Activated CD8-positive, alpha-beta memory T cell treated with anti-CD3 and anti-CD28 coated beads, Interleukin-2, amount 10 ng/mL, durations not matched to agents 7 days and 5 days (primary cell): ENCODE data around the gene CLEC18C. TPM values are rescaled to one million over a fixed set of nuclear protein-coding genes. Genes with fewer than 3 reads are reported as not detected.
A peak's percentile ranks its signal among the peaks of the same experiment; 100 is the strongest.
"Not testable (repeated sequence)": the region's sequence is repeated elsewhere in the genome, so short reads cannot be mapped to it uniquely, and the experiment has no call there.

Experiments
- ATAC-seq: fragments of 150-1000 bp; cut with Tn5 transposase; one replicate; pipeline ENCODE4 v1.10.0; 2021; ENCODE audit warnings: moderate library complexity
- CTCF ChIA-PET: fragments of 350-600 bp; sonication (Branson Sonifier 250); formaldehyde crosslinking; loops from one replicate; lab custom pipeline; 2021; ENCODE audit warnings: antibody characterized with exemption; lab: Charles Lee
- DNase-seq: peaks from one replicate; pipeline ENCODE4 v3.0.0-alpha.2; 2020
- H3K27ac Mint-ChIP-seq: one replicate; pipeline ENCODE4 v1.8.0; 2021; ENCODE audit warnings: mild to moderate bottlenecking, mixed read lengths
- H3K27me3 Mint-ChIP-seq: one replicate; pipeline ENCODE4 v1.8.0; 2021; ENCODE audit warnings: mixed read lengths
- H3K36me3 Mint-ChIP-seq: one replicate; pipeline ENCODE4 v1.8.0; 2021; ENCODE audit warnings: mild to moderate bottlenecking, mixed read lengths
- H3K4me1 Mint-ChIP-seq: one replicate; pipeline ENCODE4 v1.8.0; 2021; ENCODE audit warnings: mixed read lengths
- H3K4me3 Mint-ChIP-seq: one replicate; pipeline ENCODE4 v1.8.0; 2021; ENCODE audit warnings: mild to moderate bottlenecking, moderate library complexity, mixed read lengths
- H3K9me3 Mint-ChIP-seq: one replicate; pipeline ENCODE4 v1.8.0; 2022; ENCODE audit warnings: low read depth, mixed read lengths
- total RNA-seq, 2 experiments: library from RNA; stranded (reverse); gene quantifications; one replicate each; pipeline ENCODE4 v1.2.3, GENCODE V29; 2021

CLEC18C gene
- total RNA-seq, 2 experiments from 2014 or later: 0.14 to 0.20 TPM

GRCh38 chr16:70204010-70204409 lies 30.4 kb downstream of the CLEC18C start:
- DNase-seq, ATAC-seq, H3K27ac Mint-ChIP-seq, CTCF ChIA-PET, H3K4me3 Mint-ChIP-seq, H3K27me3 Mint-ChIP-seq, H3K4me1 Mint-ChIP-seq, H3K9me3 Mint-ChIP-seq: not testable (repeated sequence)
- peaks cover 17% of the 10 kb centered on the region for H3K36me3 Mint-ChIP-seq

DNA sequence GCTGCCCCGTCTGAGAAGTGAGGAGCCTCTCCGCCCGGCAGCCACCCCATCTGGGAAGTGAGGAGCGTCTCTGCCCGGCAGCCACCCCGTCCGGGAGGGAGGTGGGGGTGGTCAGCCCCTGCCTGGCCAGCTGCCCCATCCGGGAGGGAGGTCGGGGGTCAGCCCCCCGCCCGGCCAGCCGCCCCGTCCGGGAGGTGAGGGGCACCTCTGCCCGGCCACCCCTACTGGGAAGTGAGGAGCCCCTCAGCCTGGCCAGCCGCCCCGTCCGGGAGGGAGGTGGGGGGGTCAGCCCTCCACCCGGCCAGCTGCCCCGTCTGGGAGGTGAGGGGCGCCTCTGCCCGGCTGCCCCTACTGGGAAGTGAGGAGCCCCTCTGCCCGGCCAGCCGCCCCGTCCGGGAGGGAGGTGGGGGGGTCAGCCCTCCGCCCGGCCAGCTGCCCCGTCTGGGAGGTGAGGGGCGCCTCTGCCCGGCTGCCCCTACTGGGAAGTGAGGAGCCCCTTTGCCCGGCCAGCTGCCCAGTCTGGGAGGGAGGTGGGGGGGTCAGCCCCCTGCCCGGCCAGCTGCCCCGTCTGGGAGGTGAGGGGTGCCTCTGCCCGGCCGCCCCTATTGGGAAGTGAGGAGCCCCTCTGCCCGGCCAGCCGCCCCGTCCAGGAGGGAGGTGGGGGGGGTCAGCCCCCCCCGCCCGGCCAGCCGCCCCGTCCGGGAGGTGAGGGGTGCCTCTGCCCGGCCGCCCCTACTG lies 31.2 kb downstream of the CLEC18C start:
- H3K27ac Mint-ChIP-seq, DNase-seq, H3K4me3 Mint-ChIP-seq, H3K4me1 Mint-ChIP-seq, H3K9me3 Mint-ChIP-seq, ATAC-seq, CTCF ChIA-PET, H3K27me3 Mint-ChIP-seq: not testable (repeated sequence)
- H3K36me3 Mint-ChIP-seq: peaks cover 21% of the 10 kb centered on the region

DNA sequence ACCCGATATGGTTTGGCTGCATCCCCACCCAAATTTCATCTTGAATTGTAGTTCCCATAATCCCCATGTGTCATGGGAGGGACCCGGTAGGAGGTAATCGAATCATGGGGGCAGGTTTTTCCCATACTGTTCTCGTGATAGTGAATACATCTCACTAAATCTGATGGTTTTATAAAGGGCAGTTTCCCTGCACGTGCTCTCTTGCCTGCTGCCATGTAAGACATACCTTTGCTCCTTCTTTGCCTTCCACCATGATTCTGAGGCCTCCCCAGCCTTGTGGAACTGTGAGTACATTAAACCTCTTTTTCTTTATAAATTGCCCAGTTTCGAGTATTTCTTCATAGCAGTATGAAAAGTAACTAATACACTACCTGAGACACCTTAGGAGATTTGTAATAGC lies 32.8 kb downstream of the CLEC18C start:
- H3K9me3 Mint-ChIP-seq, ATAC-seq, H3K4me3 Mint-ChIP-seq, CTCF ChIA-PET, H3K27me3 Mint-ChIP-seq, H3K27ac Mint-ChIP-seq, H3K4me1 Mint-ChIP-seq, DNase-seq: not testable (repeated sequence)
- H3K36me3 Mint-ChIP-seq: peaks cover 26% of the 10 kb centered on the region

DNA sequence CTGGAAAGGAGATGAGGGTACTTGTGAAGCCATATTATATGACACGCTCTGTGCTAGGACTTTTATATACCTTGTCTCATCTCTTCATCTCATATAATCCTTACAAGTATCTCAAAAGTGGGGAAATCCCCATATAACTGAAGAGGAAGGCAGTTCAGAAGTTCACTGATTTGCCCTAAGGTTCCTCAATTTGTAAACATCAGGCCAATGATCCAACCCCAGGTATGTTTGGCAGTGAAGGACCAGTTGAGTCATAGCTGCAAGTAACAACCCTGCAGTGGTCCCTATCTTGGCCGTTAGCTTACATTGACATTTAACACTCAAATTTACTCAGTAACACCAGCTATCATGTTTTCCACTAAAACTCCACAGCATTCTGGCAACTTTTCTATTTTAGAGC lies 45.0 kb downstream of the CLEC18C start:
- DNase-seq, CTCF ChIA-PET: not testable (repeated sequence)

GRCh38 chr16:70222574-70222973 lies 49.0 kb downstream of the CLEC18C start:
- H3K4me3 Mint-ChIP-seq, DNase-seq, H3K27me3 Mint-ChIP-seq, ATAC-seq, H3K4me1 Mint-ChIP-seq, H3K9me3 Mint-ChIP-seq: not testable (repeated sequence)
- peak overlapping the region; percentile 33 for H3K27ac Mint-ChIP-seq
- H3K36me3 Mint-ChIP-seq: peaks cover 15% of the 10 kb centered on the region
- CTCF ChIA-PET: interaction anchor here (0.7 kb wide), 1 partner anchor 30 kb away, joined by 3 read pairs; no protein-coding TSS in a partner anchor

More for the DNA sequence above, 45.0 kb downstream of the CLEC18C start:
- peaks cover 20% of the 10 kb centered on the region for H3K36me3 Mint-ChIP-seq
- H3K4me3 Mint-ChIP-seq, H3K9me3 Mint-ChIP-seq, H3K27ac Mint-ChIP-seq, ATAC-seq, H3K4me1 Mint-ChIP-seq, H3K27me3 Mint-ChIP-seq: not testable (repeated sequence)

- H3K9me3 Mint-ChIP-seq, CTCF ChIA-PET, H3K27me3 Mint-ChIP-seq, DNase-seq, ATAC-seq, H3K27ac Mint-ChIP-seq, H3K4me1 Mint-ChIP-seq, H3K4me3 Mint-ChIP-seq: not testable (repeated sequence)
- peaks cover 14% of the 10 kb centered on the region for H3K36me3 Mint-ChIP-seq
Observed at GRCh38 chr16:70223216-70223615, 49.6 kb downstream of the CLEC18C start.

GRCh38 chr16:70223971-70224513 lies 50.5 kb downstream of the CLEC18C start:
- Mint-ChIP-seq H3K36me3 (peaks cover 13% of the 10 kb centered on the region), H3K27ac (peak overlapping the region; percentile 36)
- DNase-seq, ATAC-seq, CTCF ChIA-PET, H3K27me3 Mint-ChIP-seq, H3K4me3 Mint-ChIP-seq, H3K9me3 Mint-ChIP-seq, H3K4me1 Mint-ChIP-seq: not testable (repeated sequence)

DNA sequence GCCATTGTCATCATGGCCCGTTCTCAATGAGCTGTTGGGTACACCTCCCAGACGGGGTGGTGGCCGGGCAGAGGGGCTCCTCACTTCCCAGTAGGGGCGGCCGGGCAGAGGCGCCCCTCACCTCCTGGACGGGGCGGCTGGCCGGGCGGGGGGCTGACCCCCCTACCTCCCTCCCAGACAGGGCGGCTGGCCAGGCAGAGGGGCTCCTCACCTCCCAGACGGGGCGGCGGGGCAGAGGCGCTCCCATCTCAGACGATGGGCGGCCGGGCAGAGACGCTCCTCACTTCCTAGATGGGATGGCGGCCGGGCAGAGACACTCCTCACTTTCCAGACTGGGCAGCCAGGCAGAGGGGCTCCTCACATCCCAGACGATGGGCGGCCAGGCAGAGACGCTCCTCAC lies 51.1 kb downstream of the CLEC18C start:
- ATAC-seq, H3K36me3 Mint-ChIP-seq, H3K27me3 Mint-ChIP-seq, CTCF ChIA-PET, H3K27ac Mint-ChIP-seq, DNase-seq, H3K4me3 Mint-ChIP-seq, H3K4me1 Mint-ChIP-seq, H3K9me3 Mint-ChIP-seq: not testable (repeated sequence)

GRCh38 chr16:70225430-70225829 lies 51.8 kb downstream of the CLEC18C start:
- H3K27ac Mint-ChIP-seq, H3K27me3 Mint-ChIP-seq, H3K36me3 Mint-ChIP-seq, H3K4me3 Mint-ChIP-seq, H3K4me1 Mint-ChIP-seq, CTCF ChIA-PET, ATAC-seq, H3K9me3 Mint-ChIP-seq, DNase-seq: not testable (repeated sequence)

DNA sequence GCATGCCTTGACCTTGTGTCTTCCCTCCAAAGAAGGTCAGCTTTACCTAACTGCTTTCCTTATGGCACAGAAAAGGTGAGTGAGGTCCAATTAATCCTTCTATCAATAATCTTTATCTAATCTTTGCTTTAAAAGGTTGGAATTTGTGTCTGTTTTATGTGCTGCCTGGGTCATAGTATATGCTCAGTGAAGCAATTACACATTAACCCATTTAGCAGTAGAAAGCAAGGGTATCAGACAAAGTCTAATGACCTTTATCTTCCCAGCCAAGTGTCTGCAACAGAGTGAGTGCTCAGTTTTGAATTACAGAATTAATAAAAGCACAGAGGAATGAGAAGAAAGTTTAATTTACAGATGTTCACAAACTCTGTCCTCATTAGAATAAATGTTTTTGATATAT lies 52.4 kb downstream of the CLEC18C start:
- CTCF ChIA-PET, H3K4me1 Mint-ChIP-seq, H3K27ac Mint-ChIP-seq, H3K9me3 Mint-ChIP-seq, DNase-seq, H3K36me3 Mint-ChIP-seq, H3K4me3 Mint-ChIP-seq, ATAC-seq, H3K27me3 Mint-ChIP-seq: not testable (repeated sequence)

- H3K27me3 Mint-ChIP-seq, CTCF ChIA-PET, H3K9me3 Mint-ChIP-seq, DNase-seq, H3K4me3 Mint-ChIP-seq, ATAC-seq, H3K4me1 Mint-ChIP-seq, H3K27ac Mint-ChIP-seq: not testable (repeated sequence)
- H3K36me3 Mint-ChIP-seq: peaks cover 17% of the 10 kb centered on the region
Observed at GRCh38 chr16:70231831-70232230, 58.2 kb downstream of the CLEC18C start.

Other genes starting within 250 kb of the CLEC18C start
- gene CLEC18A, start 222.5 kb upstream of the CLEC18C start, total RNA-seq: under 1 TPM; 0.29 to 0.61 TPM
- gene PDPR, start 59.5 kb upstream of the CLEC18C start, total RNA-seq: 10 to 100 TPM; 18.2 to 20.3 TPM
- 10 to 100 TPM; 32.2 to 33.5 TPM for gene EXOSC6, start 78.2 kb downstream of the CLEC18C start, total RNA-seq
- 100 to 1,000 TPM; 117 to 147 TPM for gene AARS1, start 115.7 kb downstream of the CLEC18C start, total RNA-seq
- gene DDX19B, start 125.4 kb downstream of the CLEC18C start, total RNA-seq: 10 to 100 TPM; 32.9 to 34.8 TPM
- 10 to 100 TPM; 33.9 to 46.0 TPM for gene DDX19A, start 173.1 kb downstream of the CLEC18C start, total RNA-seq